ENCODE data around the gene KRIT1.
"Not testable (repeated sequence)": the region's sequence is repeated elsewhere in the genome, so short reads cannot be mapped to it uniquely, and the experiment has no call there.

The KRIT1 gene

GRCh38 chr7:92259062-92259461 is 13.3 kb upstream of the KRIT1 start:
- TF ChIP-seq CTCF (IDR thresholded peaks at IDR 0.05; ENCODE audit: borderline replicate concordance, extremely low read depth, low read length, poor library complexity, severe bottlenecking) (no peak), EZH2 (IDR thresholded peaks at IDR 0.05; ENCODE audit: borderline replicate concordance, low read depth, low read length, severe bottlenecking) (no peak)
- no peak overlapping the region for H3K4me2 ChIP-seq (ENCODE audit: insufficient read depth, low read length)
- H4K20me1 ChIP-seq (ENCODE audit: insufficient read depth, low read length), result no peaks in the 10 kb centered on the region; the same call in 1 of the 2 replicates
- H3K27ac ChIP-seq (ENCODE audit: low read length), result no peak overlapping the region
- H2AFZ ChIP-seq (ENCODE audit: low read depth, low read length), result no peak overlapping the region
- no peak for ATAC-seq (ENCODE audit: insufficient read depth, low read depth)
- DNase-seq, result no peak
- H3K36me3 ChIP-seq (ENCODE audit: insufficient read depth, low read length), result peaks cover 6% of the 10 kb centered on the region; the same call in 1 of the 2 replicates
- no peaks in the 10 kb centered on the region for H3K27me3 ChIP-seq (ENCODE audit: insufficient read depth, low read length, poor library complexity)
- H3K79me2 ChIP-seq (ENCODE audit: insufficient read depth, low read length), result peaks cover 85% of the 10 kb centered on the region
- H3K9ac ChIP-seq (ENCODE audit: low read depth, low read length), result no peak overlapping the region
- H3K4me3 ChIP-seq (ENCODE audit: low read depth in 1 of 2, low read length in 2 of 2), result no peak overlapping the region
- no peaks in the 10 kb centered on the region for H3K4me1 ChIP-seq (ENCODE audit: insufficient read depth, low read length)
- H3K9me3 ChIP-seq (ENCODE audit: insufficient read depth, low read length, severe bottlenecking), result peaks cover 8% of the 10 kb centered on the region

GRCh38 chr7:92255308-92255707 is 9.6 kb upstream of the KRIT1 start:
- Histone ChIP-seq H3K4me2 (ENCODE audit: insufficient read depth, low read length) (no peak overlapping the region), H3K27ac (ENCODE audit: low read length) (no peak overlapping the region), H3K4me3 (ENCODE audit: low read depth in 1 of 2, low read length in 2 of 2) (no peak overlapping the region), H3K4me1 (ENCODE audit: insufficient read depth, low read length) (no peaks in the 10 kb centered on the region), H2AFZ (ENCODE audit: low read depth, low read length) (no peak overlapping the region), H3K27me3 (ENCODE audit: insufficient read depth, low read length, poor library complexity) (no peaks in the 10 kb centered on the region), H3K79me2 (ENCODE audit: insufficient read depth, low read length) (peaks cover 95% of the 10 kb centered on the region), H3K36me3 (ENCODE audit: insufficient read depth, low read length) (peaks cover 9% of the 10 kb centered on the region), H3K9ac (ENCODE audit: low read depth, low read length) (no peak overlapping the region), H3K9me3 (ENCODE audit: insufficient read depth, low read length, severe bottlenecking) (no peaks in the 10 kb centered on the region), H4K20me1 (ENCODE audit: insufficient read depth, low read length) (peaks cover 7% of the 10 kb centered on the region; the same call in 1 of the 2 replicates)
- DNase-seq (no peak), ATAC-seq (ENCODE audit: insufficient read depth, low read depth) (no peak)
- no peak for TF ChIP-seq CTCF (IDR thresholded peaks at IDR 0.05; ENCODE audit: borderline replicate concordance, extremely low read depth, low read length, poor library complexity, severe bottlenecking)
- no peak for TF ChIP-seq EZH2 (IDR thresholded peaks at IDR 0.05; ENCODE audit: borderline replicate concordance, low read depth, low read length, severe bottlenecking)

GRCh38 chr7:92254800-92255199 is 9.1 kb upstream of the KRIT1 start:
- not testable (repeated sequence) for H3K4me2 ChIP-seq (ENCODE audit: insufficient read depth, low read length); H2AFZ ChIP-seq (ENCODE audit: low read depth, low read length); H3K9me3 ChIP-seq (ENCODE audit: insufficient read depth, low read length, severe bottlenecking); H4K20me1 ChIP-seq (ENCODE audit: insufficient read depth, low read length); DNase-seq; H3K4me3 ChIP-seq (ENCODE audit: low read depth in 1 of 2, low read length in 2 of 2); H3K9ac ChIP-seq (ENCODE audit: low read depth, low read length); H3K36me3 ChIP-seq (ENCODE audit: insufficient read depth, low read length); H3K27ac ChIP-seq (ENCODE audit: low read length); ATAC-seq (ENCODE audit: insufficient read depth, low read depth); H3K27me3 ChIP-seq (ENCODE audit: insufficient read depth, low read length, poor library complexity); H3K4me1 ChIP-seq (ENCODE audit: insufficient read depth, low read length)
- H3K79me2 ChIP-seq (ENCODE audit: insufficient read depth, low read length), result peaks cover 93% of the 10 kb centered on the region

GRCh38 chr7:92253251-92253650 is 7.5 kb upstream of the KRIT1 start:
- H4K20me1 ChIP-seq (ENCODE audit: insufficient read depth, low read length), result peaks cover 7% of the 10 kb centered on the region; the same call in 1 of the 2 replicates
- H3K27ac ChIP-seq (ENCODE audit: low read length), result no peak overlapping the region
- peaks cover 3% of the 10 kb centered on the region for H3K4me1 ChIP-seq (ENCODE audit: insufficient read depth, low read length)
- peaks cover 13% of the 10 kb centered on the region for H3K36me3 ChIP-seq (ENCODE audit: insufficient read depth, low read length)
- no peak for TF ChIP-seq CTCF (IDR thresholded peaks at IDR 0.05; ENCODE audit: borderline replicate concordance, extremely low read depth, low read length, poor library complexity, severe bottlenecking)
- no peak for TF ChIP-seq EZH2 (IDR thresholded peaks at IDR 0.05; ENCODE audit: borderline replicate concordance, low read depth, low read length, severe bottlenecking)
- H3K9ac ChIP-seq (ENCODE audit: low read depth, low read length), result no peak overlapping the region
- H3K4me2 ChIP-seq (ENCODE audit: insufficient read depth, low read length), result no peak overlapping the region
- ATAC-seq (ENCODE audit: insufficient read depth, low read depth) (no peak), DNase-seq (no peak)
- no peaks in the 10 kb centered on the region for H3K27me3 ChIP-seq (ENCODE audit: insufficient read depth, low read length, poor library complexity)
- no peak overlapping the region for H2AFZ ChIP-seq (ENCODE audit: low read depth, low read length)
- peaks cover 93% of the 10 kb centered on the region for H3K79me2 ChIP-seq (ENCODE audit: insufficient read depth, low read length)
- no peaks in the 10 kb centered on the region for H3K9me3 ChIP-seq (ENCODE audit: insufficient read depth, low read length, severe bottlenecking)
- H3K4me3 ChIP-seq (ENCODE audit: low read depth in 1 of 2, low read length in 2 of 2), result no peak overlapping the region

Measured in DND-41 (cell line).